ENCODE measurements around the gene WDR7.

DNA sequence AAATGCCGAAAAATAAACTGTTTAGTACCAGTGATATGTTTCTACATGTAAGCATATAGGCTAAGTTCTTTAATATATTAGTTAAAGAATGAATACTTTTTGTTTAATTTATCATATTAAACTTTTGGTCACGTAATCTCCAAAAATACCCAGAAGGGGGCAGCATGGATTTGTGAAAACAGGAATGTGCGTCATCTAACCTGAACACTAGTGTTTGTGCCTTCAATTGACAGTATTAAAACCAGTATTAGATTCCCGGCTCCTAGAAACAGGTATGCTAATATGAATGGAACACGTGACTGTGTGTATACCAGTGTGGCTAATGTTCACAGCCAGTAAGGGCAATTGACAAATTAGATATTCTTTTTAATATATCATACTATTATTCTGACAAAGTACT, 51.8 kb downstream of the WDR7 start:
- peak in 4 of 5 experiments; percentile 21 to 36 (median 27) for TF ChIP-seq CTCF (IDR thresholded peaks at IDR 0.05)
- no peak for TF ChIP-seq POLR2A (IDR thresholded peaks at IDR 0.05)
- TF ChIP-seq EP300 (IDR thresholded peaks at IDR 0.05), result no peak
